GM21619 (cell line): Measurements from ENCODE around the gene SLC22A25.
"Not testable (repeated sequence)": the region's sequence is repeated elsewhere in the genome, so short reads cannot be mapped to it uniquely, and the experiment has no call there.

Experiments used
- ATAC-seq: cut with Tn5 transposase; IDR thresholded peaks from one replicate; pipeline ENCODE4 v1.9.1; 2021; ENCODE audit not compliant: unreplicated experiment

The SLC22A25 gene

DNA sequence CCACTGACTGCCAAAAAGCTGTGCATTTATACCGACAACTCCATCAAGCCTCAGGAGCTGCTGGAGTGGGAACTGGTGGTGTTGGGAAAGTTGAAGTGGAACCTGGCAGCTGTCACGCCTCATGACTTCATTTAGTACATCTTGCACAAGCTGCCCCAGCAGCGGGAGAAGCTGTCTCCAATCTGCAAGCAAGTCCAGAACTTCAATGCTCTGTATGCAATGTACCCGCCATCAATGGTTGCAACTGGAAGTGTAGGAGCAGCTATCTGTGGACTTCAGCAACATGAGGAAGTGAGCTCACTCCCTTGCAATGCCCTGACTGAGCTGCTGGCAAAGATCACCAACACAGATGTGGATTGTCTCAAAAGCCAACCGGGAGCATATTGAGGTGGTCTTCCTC is at the start of gene SLC22A25:
Gene SLC22A25 (minus strand): TSS at position 67 of the 400 bp plus-strand sequence. CDS start 13,947 bp downstream, outside the sequence.
- no peak for ATAC-seq

DNA sequence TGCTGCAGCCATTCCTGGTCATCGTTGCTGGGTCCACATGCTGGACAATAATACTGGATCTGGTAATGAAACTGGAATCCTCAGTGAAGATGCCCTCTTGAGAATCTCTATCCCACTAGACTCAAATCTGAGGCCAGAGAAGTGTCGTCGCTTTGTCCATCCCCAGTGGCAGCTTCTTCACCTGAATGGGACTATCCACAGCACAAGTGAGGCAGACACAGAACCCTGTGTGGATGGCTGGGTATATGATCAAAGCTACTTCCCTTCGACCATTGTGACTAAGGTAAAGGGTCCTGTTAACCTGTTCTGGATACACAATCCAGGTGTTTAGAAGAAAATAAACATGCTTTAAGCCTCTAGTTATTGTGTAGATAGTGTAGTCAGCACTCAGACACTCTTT is 46.9 kb upstream of the SLC22A25 start:
- no peak for ATAC-seq

DNA sequence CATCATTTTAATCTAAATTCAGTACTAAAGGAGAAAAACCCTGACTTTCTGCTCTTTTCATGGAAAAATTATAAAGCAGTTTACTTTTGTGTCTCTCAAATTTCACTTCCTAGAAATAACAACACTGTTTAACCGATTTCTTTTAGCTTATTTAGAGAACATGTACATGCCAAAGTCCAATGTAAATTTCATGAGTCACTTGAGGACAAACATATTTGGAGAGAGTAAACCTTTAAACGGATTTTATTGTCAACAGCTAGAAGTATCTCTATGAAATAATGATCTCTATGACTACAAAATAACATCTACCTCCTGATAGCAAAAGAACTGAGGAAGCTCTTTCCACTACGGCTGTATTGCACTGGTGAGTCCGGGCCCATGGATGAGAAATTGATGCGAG is 46.3 kb upstream of the SLC22A25 start:
- no peak for ATAC-seq

DNA sequence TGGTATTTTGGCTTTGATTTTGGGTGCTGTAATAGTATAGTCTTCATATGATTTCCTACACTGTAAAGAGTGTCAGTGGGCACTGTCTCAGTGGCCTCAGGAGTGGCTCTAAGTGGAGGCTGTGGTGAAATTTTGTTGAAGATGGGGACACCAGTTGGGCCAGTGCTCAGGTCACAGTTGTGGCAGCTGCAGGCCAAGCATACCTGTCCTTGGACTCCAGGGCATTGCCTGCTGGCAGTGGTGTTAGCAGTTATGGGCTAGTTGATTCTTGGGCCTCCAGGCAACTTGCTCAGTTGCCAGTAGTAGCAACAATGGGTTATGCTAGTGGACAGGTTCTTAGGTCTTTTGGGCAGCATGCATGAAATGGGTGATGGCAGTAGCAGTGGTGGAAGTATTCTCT is 39.2 kb upstream of the SLC22A25 start:
- ATAC-seq: no peak

DNA sequence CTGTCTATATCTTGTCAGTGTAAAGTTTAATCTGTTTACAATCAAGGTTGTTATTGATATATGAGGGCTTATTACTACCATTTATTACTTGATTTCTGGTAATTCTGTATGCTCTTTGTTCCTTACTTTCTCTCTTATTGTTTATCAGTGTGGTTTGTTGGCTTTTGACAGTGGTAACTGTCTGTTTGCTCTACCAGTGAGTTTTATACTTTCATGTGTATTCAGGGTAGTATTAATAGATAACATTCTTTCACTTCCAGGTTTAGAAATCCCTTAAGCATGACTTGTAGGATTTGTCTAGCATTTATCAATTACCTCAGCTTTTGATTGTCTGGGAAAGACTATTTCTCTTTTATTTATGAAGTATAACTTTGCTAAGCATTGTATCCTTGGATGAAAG is 37.5 kb upstream of the SLC22A25 start:
- ATAC-seq: no peak

DNA sequence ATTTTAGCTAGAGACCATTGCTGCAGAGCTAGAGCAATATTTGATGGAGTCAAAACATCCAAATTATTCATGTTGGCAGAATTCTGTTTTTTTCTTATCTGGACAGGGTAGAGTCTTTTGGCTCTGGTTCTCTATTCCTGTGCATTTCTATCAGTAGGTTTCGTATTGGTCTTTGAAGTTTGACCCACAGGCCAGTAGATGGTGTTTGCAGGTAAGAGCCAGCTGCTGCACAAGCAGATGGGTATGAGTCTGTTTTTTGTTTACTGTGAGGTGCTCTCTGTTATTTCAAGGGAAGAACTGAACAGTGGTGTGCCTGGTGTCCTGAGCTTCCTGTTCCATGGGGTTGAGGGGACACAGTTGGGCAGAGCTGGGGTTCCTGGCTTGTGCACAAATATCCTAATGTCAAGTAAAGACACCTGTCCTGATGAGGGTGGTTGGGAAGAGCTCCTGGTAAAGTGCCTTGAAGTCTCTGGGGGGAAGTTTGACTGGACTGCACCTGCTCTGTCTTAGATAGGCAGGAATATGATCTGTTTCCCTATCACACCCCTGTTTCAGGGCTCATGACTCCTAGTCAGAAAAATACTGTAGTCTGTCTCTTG is 34.0 kb upstream of the SLC22A25 start:
- no peak for ATAC-seq

DNA sequence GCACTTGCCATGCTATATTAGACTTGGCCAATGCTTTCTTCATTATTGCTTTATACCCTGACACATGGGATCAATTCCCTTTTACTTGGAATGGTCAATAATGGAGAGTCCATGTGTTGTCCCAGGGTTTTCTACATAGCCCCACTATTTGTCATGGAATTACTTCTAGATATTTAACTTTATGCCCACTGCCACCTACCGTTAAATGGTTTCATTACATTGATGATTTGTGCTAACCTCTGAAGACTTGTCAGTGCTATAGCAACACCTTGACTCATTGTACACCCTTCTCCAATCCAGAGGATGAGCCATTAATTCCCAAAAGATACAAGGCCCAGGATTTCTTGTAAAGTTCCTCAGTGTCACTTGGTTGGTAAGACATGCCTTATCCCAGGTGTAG is 31.4 kb upstream of the SLC22A25 start:
- no peak for ATAC-seq

DNA sequence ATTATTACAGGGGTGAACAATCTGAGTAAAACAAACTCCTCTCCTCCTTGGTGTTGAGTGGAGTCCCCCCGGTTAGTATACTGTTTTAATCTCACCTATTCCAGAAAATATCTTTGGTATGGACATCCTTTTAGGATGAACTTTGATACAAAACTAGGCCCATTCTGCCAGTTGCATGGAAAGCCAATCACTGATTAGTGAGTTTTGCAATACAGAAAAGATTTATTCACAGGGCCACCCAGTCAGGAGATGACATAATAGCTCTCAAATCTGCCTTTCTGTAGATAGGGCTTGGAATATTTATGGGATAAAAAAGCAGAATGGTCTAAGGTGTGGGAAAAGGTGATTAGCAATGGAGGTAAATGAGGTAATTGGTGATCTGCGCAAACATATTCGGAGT is 30.3 kb upstream of the SLC22A25 start:
- ATAC-seq: no peak

DNA sequence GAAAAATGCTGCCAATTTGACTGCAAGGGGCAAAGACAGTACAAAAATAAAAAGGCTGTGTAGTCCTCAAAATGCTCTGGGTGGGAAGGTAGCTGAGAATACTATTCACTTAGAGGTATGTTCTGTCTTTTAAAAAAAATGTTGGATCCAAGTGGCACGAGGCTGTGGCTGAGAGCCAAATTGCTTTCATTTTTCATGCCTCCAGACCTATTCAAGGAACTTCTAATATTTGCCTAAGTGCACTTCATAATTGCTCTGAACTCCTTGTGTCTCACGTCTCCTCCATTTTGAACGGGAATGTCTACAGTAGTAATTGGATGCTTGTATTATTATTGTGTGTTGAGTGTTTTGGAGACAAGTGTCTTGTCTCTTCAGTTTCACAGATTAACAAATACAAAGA is 19.1 kb upstream of the SLC22A25 start:
- no peak for ATAC-seq

DNA sequence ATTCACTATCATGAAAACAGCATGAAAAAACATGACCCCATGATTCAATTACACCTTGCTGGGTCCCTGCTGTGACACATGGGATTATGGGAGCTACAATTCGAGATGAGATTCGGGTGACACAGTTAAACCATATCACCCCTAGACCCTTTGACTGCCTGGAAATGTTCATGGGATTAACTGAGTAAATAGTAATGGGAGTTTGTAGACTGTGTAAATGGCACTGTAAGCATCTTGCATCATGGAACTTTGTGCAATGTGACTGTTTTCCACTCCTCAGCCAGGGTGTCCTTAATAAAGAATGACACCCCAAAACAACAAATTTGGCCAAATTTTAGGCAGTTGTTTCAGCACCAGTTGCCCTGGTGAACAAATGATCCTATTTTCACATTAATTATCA is 7.9 kb upstream of the SLC22A25 start:
- ATAC-seq: no peak

DNA sequence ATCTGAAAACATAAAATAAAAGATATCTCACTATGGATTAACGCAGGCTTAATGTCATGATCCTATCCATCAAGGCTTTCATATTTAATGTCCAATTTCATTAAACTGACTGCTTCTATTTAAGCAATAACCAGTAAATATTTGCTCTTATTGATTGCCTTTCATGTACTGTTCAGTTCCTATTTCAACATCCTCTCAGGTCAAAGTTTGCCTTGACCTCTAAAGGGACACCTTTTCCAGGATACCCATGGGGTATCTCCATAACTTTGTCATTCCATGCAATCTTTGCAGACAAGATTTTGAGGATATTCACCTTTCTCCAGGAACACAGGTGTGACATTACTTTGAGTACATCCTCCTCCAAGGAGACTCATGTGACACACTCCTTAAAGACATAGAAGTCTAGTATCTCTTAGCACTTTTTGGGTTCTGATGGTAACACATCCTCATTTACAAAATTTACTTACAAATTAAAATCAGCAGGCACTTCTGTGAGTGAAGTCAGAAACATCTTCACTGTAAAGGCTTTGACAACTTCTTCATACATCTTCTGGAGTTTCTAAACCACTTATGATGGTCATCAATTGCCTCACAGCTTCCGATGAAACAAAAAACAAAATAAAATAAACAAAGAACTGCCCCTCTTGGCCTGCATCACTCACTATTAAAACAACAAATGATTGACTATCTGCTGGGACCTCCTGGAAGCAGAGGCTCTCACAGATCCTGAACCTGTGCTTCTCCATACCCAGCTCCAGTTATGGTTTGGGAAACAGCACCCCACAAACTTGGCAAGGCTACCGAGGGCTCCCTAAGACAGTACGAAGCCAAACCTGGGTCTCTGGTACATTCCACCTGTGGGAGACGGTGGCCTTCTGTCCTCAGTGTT is 7.0 kb upstream of the SLC22A25 start:
- no peak for ATAC-seq

DNA sequence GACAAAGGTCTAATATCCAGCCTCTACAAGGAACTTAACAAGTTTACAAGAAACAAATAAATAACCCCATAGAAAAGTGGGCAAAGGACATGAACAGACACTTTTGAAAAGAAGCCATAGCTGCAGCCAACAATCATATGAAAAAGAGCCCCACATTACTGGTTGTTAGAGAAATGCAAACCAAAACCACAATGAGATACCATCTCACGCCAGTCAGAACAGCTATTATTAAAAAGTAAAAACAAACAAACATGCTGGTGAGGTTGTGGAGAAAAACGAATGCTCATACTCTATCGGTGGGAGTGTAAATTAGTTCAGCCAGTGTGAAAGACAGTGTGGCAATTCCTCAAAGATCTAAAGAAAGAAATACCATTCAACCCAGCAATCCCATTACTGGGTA is 5.6 kb upstream of the SLC22A25 start:
- no peak for ATAC-seq

DNA sequence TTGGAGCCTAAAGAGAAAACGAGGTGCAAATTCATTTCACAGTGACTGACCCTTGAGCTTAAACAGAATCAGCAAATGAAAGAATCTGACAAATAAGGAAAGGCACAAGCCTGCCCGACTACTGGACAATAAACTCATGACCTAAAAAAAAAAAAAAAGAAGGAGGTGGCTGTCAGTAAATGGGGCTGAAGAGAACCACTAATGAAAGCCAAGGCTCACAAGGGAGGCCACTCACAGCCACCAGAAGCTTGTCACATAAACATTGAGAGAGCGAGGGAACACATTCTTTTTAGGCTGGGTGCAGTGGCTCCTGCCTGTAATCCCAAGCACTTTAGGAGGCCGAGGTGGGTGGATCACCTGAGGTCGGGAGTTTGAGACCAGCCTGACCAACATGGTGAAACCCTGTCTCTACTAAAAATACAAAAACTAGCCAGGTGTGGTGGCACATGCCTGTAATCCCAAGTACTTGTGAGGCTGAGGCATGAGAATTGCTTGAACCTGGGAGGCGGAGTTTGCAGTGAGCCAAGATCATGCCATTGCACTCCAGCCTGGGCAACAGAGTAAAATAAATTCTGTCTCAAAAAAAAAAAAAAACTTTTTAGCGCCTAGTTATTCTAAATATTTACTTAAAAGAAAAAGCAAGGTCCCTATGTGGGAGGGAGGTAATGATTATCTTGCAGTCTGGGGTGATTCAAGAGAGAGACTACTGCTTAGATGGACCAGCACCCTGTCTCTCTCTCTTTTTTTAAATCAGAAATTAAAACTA is 4.0 kb upstream of the SLC22A25 start:
- ATAC-seq: not testable (repeated sequence)

DNA sequence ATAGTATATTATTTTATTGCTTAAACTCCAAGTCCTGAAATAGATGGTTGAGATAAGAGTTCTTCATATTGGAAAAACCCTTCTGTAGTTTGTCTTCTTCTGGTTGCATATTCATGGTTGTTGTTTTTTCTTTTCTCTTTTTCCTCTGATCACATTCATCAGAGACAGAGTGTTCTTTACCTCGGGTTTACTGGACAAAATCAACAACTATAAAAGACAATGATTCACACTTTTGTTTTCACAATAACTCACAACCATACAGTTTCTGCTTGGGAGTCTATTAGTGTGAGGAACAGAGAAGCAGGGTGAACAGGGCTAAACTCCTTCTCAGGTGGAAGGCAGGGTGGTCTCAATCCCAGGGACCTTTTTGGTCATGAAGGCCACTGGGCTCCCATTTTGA is 2.6 kb upstream of the SLC22A25 start:
- ATAC-seq: no peak

DNA sequence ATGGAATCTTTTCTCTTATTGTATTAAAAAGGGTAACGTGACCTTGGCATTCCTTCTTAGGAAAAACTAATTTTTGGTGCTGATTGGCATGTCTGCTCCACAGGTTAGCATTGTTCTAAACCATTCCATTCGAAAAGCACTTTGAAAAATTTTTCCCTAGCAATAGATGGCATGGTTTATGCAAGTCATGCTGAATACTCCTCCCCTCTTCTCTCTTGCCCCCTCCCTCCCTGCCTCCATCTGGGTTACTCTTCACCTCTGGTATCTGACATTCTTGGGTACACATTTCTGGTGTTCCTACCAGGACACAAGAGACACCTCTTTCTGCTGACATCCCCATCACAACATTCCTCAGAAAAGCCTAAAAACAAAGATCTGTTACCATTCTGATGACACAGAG is 1.5 kb upstream of the SLC22A25 start:
- no peak for ATAC-seq

DNA sequence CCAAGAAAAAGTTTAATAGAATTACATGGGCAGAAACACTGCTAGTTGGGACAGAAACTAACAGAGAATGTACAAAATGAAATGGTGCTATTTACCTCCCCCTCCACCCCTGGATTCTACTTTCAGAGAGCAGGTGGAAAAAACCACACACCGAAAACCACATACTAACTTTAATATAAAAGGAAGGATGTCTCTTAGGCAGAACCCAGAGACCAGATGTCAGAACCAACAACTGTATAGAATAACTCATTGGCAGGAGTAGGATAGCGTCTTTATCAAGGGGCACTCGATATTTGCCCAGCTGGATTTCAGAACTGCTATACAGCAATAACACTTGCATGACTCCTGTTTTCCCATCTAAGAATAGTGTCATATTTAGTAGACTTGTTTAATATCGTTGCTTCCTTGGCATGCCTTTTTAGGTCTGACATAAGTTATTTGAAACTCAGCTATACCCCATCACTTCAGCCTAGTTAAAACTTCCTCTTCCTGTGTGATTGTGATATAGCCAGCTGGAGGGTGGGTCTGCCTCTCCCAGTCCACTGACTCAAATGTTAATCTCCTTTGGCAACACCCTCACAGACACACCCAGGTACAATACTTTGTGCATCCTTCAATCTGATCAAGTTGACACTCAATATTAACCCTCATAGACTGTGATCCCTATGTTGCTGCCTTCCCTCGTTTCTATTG is 1.2 kb downstream of the SLC22A25 start:
- ATAC-seq: no peak

DNA sequence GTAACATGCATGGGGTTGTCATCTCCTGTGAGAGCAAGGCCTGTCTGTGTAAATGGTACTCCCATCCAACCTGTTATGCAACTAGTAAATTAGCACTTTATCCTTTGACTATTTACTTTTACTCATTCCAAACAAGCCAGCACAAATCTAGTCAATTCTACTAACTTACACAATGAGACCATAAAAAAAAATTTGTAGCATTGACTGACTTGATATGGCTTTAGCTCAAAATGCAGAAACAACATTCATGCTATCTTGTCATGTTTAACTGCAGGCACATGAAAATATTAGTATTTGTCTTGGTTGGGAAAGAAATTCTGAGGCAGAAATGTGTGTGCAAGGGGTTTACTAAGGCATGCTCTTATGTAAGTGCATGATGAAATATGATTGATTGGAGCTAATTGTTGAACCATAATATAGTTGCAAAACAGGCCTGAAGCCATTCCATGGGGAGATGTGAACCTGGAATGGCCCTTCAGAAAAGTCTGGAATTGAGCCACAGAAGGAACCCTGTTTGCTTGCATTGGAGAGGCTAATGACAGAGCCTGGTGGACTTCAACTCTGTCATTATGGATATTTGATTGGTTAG is 2.5 kb downstream of the SLC22A25 start:
- ATAC-seq: no peak

DNA sequence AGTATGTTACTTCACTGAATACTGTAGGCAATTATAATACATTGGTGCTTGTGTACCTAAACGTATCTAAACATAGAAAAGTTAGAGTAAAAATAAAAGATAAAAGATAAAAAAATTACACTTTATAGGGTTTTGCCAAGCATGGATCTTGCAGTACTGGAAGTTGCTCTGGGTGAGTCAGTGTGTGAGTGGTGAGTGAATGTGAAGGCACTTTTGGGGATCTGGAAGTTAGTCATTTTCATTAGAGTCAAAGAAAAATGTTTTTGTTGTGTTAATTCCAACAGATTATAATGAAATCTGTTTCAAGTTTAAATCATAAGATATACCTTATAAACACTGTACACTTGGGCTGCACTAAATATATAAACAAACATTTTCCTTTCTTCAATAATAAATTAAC is 3.3 kb downstream of the SLC22A25 start:
- ATAC-seq: no peak

DNA sequence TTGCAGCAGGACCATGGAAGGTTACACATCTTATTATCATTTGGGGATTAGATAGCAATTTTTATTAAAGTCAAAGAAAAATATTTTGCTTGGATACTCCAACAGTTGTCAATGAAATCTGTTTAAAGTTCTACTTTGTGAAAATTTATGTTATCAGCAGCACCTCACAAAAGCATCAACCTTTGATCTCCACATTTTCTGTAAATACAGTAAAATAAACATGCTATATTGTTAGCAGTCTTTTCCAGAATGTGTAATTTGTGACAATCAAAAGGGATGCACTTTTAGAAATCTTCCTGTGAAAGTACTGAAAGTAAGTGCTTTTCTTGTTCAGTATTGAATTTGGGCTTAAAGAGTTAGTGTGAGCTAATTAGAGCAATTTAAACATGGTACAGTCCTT is 4.1 kb downstream of the SLC22A25 start:
- ATAC-seq: no peak

DNA sequence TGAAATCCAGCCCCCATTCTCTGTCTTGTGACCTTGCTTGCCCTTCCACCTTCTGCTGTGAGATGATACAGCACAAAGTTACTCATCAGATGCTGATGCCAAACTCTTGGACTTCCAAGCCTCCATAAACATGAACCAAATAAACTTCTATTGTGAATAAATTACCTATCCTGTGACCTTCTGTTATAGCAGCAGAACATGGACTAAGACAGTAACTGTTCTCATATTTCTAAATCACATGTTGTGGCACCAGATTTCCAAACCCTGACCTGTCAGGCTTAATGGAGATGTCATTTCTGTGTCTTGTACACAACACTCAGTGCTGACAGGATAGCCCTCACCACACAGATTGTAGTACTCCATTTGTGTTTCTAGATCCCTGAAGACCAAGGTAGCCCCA is 6.0 kb downstream of the SLC22A25 start:
- no peak for ATAC-seq
